ENCODE results near the gene MEIS2.

The MEIS2 gene

DNA sequence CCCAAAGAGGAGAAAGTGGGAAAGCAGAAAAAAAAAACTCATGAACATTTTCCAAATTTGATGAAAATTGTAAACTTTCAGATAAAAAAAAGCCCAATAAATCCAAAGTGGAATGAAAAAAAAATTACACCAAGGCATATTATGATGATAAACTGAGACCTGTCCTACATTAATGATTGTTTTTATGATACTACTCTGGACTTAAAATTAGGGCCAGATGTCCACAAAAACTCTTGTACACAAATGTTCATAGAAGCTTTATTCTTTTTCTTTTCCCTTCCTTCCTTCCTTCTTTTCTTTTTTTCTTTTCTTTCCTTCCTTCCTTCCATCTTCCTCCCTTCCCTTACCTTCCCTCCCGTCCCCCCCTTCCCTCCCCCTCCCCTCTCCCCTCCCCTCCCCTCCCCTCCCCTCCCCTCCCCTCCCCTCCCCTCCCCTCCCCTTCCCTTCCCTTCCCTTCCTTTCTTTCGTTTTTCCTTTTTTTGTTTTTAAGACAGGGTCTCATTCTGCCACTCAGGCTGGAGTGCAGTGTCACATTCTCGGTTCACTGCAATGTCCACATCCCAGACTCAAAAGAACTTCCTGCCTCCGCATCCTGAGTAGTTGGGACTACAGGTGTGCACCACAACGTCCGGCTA lies 243.9 kb downstream of the MEIS2 start:
- DNase-seq = no peak

DNA sequence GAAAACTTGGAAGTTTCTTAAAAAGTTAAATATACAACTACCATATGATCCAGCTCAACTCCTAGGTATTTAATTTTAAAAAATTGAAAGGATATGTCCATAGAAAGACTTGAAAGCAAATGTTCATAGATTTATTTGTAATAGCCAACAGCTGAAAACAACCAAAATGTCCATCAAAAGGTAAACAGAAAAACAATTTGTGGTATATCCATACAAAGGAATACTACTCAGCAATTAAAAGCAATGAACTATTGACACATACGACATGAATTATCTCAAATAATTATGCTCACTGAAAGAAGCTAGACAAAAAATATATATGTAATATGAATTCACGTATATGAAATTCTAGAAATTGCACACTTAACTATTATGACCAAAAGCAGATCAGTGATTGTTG lies 249.5 kb downstream of the MEIS2 start:
- no peak for DNase-seq

DNA sequence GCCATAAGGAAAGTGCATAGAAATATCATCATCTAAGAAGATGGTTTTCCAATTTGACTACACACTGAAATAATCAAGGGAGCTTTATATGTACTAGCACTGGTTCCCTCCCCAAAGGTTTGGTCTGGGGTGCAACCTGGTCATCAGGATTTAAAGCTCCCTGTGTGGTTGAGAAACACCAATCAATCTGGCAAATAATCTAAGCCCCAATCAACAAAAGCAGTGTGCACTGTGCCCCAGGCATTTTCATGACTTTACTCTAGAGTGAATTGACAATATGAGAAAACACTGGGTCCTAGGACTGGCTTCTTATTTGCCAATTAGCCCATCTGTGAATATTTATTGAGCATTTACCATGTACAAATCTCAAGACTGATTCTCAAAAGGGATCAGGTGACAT lies 255.1 kb downstream of the MEIS2 start:
- no peak for DNase-seq

DNA sequence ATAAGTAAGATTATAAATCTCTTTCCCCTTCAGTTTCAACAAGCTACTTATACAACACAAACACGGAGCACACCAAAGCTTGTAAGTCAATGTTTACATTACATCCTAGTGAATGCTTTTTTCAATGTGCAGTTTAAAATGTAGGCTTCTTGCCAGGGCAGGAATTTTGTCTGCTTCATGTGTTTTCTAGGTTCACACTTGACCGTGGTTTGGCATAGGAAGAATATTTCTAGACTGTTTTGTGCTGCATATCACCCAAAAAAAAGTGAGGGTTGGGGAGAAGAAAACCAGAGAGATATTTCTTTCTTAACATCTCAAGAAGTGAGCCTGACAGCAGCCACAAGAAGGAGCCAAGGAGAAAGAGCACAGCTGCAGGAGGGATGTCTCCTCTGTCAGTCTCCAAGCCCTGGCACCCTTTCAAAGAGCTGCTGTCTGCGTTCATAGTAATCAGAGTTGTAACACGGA lies 255.8 kb downstream of the MEIS2 start:
- no peak for DNase-seq

DNA sequence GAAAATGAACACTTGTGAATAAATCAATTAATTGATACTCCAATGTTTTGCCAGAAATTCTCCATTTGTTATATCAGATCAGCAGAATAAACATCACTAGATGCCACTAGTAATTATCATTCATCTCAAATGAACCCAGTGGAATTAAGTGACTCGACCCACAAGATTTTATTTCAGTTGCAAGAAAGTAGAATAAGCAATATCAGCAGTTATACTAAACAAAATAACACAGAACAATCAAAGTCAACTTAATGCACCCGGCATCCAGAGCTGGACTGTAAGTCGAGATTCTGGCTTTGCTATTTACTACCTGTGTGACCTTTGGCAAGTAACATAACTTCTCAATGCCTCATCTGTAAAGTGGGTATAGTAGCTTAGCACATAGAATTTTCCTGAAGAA lies 256.5 kb downstream of the MEIS2 start:
- DNase-seq = no peak

DNA sequence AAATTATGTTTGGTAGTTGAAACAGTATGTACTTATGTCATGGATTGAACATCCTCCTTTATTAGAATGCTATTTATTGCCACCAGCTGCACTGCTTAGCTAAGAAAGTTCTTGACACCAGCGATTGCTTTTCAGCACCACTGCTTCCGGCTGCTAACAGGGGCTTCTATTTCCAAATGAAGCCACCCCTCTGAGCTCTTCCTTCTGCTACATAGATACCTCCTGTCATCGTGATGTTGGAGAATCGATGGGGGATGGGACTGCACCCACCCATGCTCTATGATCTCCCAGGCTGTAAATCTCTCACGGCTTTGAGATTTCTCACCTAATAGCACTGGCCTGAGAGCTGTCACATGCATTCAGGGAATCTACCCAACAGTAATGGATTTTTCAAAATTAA lies 259.2 kb downstream of the MEIS2 start:
- DNase-seq = no peak
